Activated T-cell treated with anti-CD3 and anti-CD28 coated beads, Interleukin-2, amount 50 U/mL, for 24 hours (primary cell): Measurements from ENCODE around the gene MARCHF10.

Source experiments
- DNase-seq: peaks from one replicate; pipeline ENCODE4 v3.0.0-alpha.2; 2020
- H3K27ac Mint-ChIP-seq: 2 replicates; pipeline ENCODE4 v1.8.0; 2020; ENCODE audit warnings: mild to moderate bottlenecking, mixed read lengths
- H3K27me3 Mint-ChIP-seq: 2 replicates; pipeline ENCODE4 v1.8.0; 2020; ENCODE audit warnings: mixed read lengths
- H3K36me3 Mint-ChIP-seq: 2 replicates; pipeline ENCODE4 v1.8.0; 2020; ENCODE audit warnings: low read depth, mixed read lengths
- H3K4me1 Mint-ChIP-seq: 2 replicates; pipeline ENCODE4 v1.8.0; 2020; ENCODE audit warnings: low read depth, mixed read lengths
- H3K4me3 Mint-ChIP-seq: 2 replicates; pipeline ENCODE4 v1.8.0; 2020; ENCODE audit warnings: mild to moderate bottlenecking, moderate library complexity, mixed read lengths
- H3K9me3 Mint-ChIP-seq: 2 replicates; pipeline ENCODE4 v1.8.0; 2020; ENCODE audit warnings: mixed read lengths

MARCHF10 gene

GRCh38 chr17:62738281-62738680 lies 69.8 kb downstream of the MARCHF10 start:
- Mint-ChIP-seq H3K27me3 (peaks cover 36% of the 10 kb centered on the region), H3K4me3 (no peak overlapping the region), H3K36me3 (no peaks in the 10 kb centered on the region), H3K27ac (no peak overlapping the region), H3K4me1 (peaks cover 18% of the 10 kb centered on the region), H3K9me3 (no peaks in the 10 kb centered on the region)
- no peak for DNase-seq

GRCh38 chr17:62737513-62737912 lies 70.6 kb downstream of the MARCHF10 start:
- peaks cover 37% of the 10 kb centered on the region for H3K27me3 Mint-ChIP-seq
- H3K4me1 Mint-ChIP-seq: peaks cover 18% of the 10 kb centered on the region
- DNase-seq: no peak
- no peak overlapping the region for H3K4me3 Mint-ChIP-seq
- no peaks in the 10 kb centered on the region for H3K36me3 Mint-ChIP-seq
- no peaks in the 10 kb centered on the region for H3K9me3 Mint-ChIP-seq
- peak overlapping the region; percentile 13 for H3K27ac Mint-ChIP-seq

GRCh38 chr17:62735044-62735651 lies 73.0 kb downstream of the MARCHF10 start:
- peaks cover 15% of the 10 kb centered on the region for H3K4me1 Mint-ChIP-seq
- H3K4me3 Mint-ChIP-seq: no peak overlapping the region
- no peaks in the 10 kb centered on the region for H3K36me3 Mint-ChIP-seq
- peaks cover 49% of the 10 kb centered on the region for H3K27me3 Mint-ChIP-seq
- H3K9me3 Mint-ChIP-seq: no peaks in the 10 kb centered on the region
- no peak overlapping the region for H3K27ac Mint-ChIP-seq
- DNase-seq: no peak

GRCh38 chr17:62732125-62732524 lies 76.0 kb downstream of the MARCHF10 start:
- H3K36me3 Mint-ChIP-seq: no peaks in the 10 kb centered on the region

GRCh38 chr17:62727916-62728672 lies 80.0 kb downstream of the MARCHF10 start:
- no peaks in the 10 kb centered on the region for H3K36me3 Mint-ChIP-seq
- H3K4me3 Mint-ChIP-seq: no peak overlapping the region
- DNase-seq: no peak
- no peaks in the 10 kb centered on the region for H3K9me3 Mint-ChIP-seq
- H3K27ac Mint-ChIP-seq: no peak overlapping the region
- H3K27me3 Mint-ChIP-seq: peaks cover 61% of the 10 kb centered on the region
- H3K4me1 Mint-ChIP-seq: peaks cover 27% of the 10 kb centered on the region

More at GRCh38 chr17:62732125-62732524, 76.0 kb downstream of the MARCHF10 start:
- H3K27ac Mint-ChIP-seq: no peak overlapping the region
- peaks cover 1% of the 10 kb centered on the region for H3K4me1 Mint-ChIP-seq
- no peaks in the 10 kb centered on the region for H3K9me3 Mint-ChIP-seq
- H3K4me3 Mint-ChIP-seq: no peak overlapping the region
- peaks cover 65% of the 10 kb centered on the region for H3K27me3 Mint-ChIP-seq
- DNase-seq: no peak

GRCh38 chr17:62725791-62726249 lies 82.3 kb downstream of the MARCHF10 start:
- Mint-ChIP-seq H3K36me3 (no peaks in the 10 kb centered on the region), H3K4me1 (peaks cover 31% of the 10 kb centered on the region), H3K27me3 (peaks cover 67% of the 10 kb centered on the region), H3K4me3 (no peak overlapping the region), H3K9me3 (no peaks in the 10 kb centered on the region), H3K27ac (no peak overlapping the region)
- no peak for DNase-seq

GRCh38 chr17:62724398-62725146 lies 83.5 kb downstream of the MARCHF10 start:
- H3K27me3 Mint-ChIP-seq: peaks cover 72% of the 10 kb centered on the region
- H3K4me3 Mint-ChIP-seq: no peak overlapping the region
- peaks cover 33% of the 10 kb centered on the region for H3K4me1 Mint-ChIP-seq
- peak overlapping the region; percentile 65 for H3K27ac Mint-ChIP-seq
- no peaks in the 10 kb centered on the region for H3K36me3 Mint-ChIP-seq
- no peaks in the 10 kb centered on the region for H3K9me3 Mint-ChIP-seq
- peak; percentile 83 for DNase-seq

GRCh38 chr17:62723842-62724241 lies 84.3 kb downstream of the MARCHF10 start:
- no peak overlapping the region for H3K27ac Mint-ChIP-seq
- no peak overlapping the region for H3K4me3 Mint-ChIP-seq

GRCh38 chr17:62722625-62723024 lies 85.5 kb downstream of the MARCHF10 start:
- Mint-ChIP-seq H3K4me3 (no peak overlapping the region), H3K27me3 (peaks cover 72% of the 10 kb centered on the region)

More at GRCh38 chr17:62723842-62724241, 84.3 kb downstream of the MARCHF10 start:
- DNase-seq: no peak
- Mint-ChIP-seq H3K9me3 (no peaks in the 10 kb centered on the region), H3K27me3 (peaks cover 75% of the 10 kb centered on the region), H3K4me1 (peaks cover 37% of the 10 kb centered on the region), H3K36me3 (no peaks in the 10 kb centered on the region)

GRCh38 chr17:62720126-62720850 lies 87.8 kb downstream of the MARCHF10 start:
- Mint-ChIP-seq H3K9me3 (no peaks in the 10 kb centered on the region), H3K4me1 (peaks cover 39% of the 10 kb centered on the region), H3K4me3 (no peak overlapping the region), H3K36me3 (no peaks in the 10 kb centered on the region), H3K27ac (no peak overlapping the region), H3K27me3 (peaks cover 57% of the 10 kb centered on the region)
- DNase-seq: peak; percentile 17

More at GRCh38 chr17:62722625-62723024, 85.5 kb downstream of the MARCHF10 start:
- Mint-ChIP-seq H3K4me1 (peaks cover 46% of the 10 kb centered on the region), H3K36me3 (no peaks in the 10 kb centered on the region), H3K27ac (no peak overlapping the region), H3K9me3 (no peaks in the 10 kb centered on the region)
- DNase-seq: no peak

GRCh38 chr17:62719586-62719985 lies 88.5 kb downstream of the MARCHF10 start:
- Mint-ChIP-seq H3K4me1 (peaks cover 32% of the 10 kb centered on the region), H3K27me3 (peaks cover 56% of the 10 kb centered on the region), H3K9me3 (no peaks in the 10 kb centered on the region), H3K4me3 (no peak overlapping the region), H3K27ac (no peak overlapping the region), H3K36me3 (no peaks in the 10 kb centered on the region)
- DNase-seq: no peak

GRCh38 chr17:62718429-62718828 lies 89.7 kb downstream of the MARCHF10 start:
- Mint-ChIP-seq H3K27ac (no peak overlapping the region), H3K27me3 (peaks cover 52% of the 10 kb centered on the region), H3K9me3 (no peaks in the 10 kb centered on the region), H3K4me1 (peaks cover 20% of the 10 kb centered on the region), H3K4me3 (no peak overlapping the region), H3K36me3 (no peaks in the 10 kb centered on the region)
- DNase-seq: peak; percentile 37

- no peak overlapping the region for H3K4me3 Mint-ChIP-seq
- no peak overlapping the region for H3K27ac Mint-ChIP-seq
- peaks cover 48% of the 10 kb centered on the region for H3K27me3 Mint-ChIP-seq
- H3K4me1 Mint-ChIP-seq: peaks cover 19% of the 10 kb centered on the region
- H3K36me3 Mint-ChIP-seq: no peaks in the 10 kb centered on the region
- no peaks in the 10 kb centered on the region for H3K9me3 Mint-ChIP-seq
- peak; percentile 17 for DNase-seq
Observed at GRCh38 chr17:62717889-62718288, 90.2 kb downstream of the MARCHF10 start.

- Mint-ChIP-seq H3K9me3 (no peaks in the 10 kb centered on the region), H3K4me1 (peaks cover 17% of the 10 kb centered on the region), H3K27ac (no peak overlapping the region), H3K36me3 (no peaks in the 10 kb centered on the region), H3K27me3 (peaks cover 44% of the 10 kb centered on the region), H3K4me3 (no peak overlapping the region)
- no peak for DNase-seq
Observed at GRCh38 chr17:62717589-62717855, 90.6 kb downstream of the MARCHF10 start.
